H4 (cell line): ENCODE results near the gene KRTAP10-12. TPM values are rescaled to one million over a fixed set of nuclear protein-coding genes. Genes with fewer than 3 reads are reported as not detected.
"Not testable (repeated sequence)": the region's sequence is repeated elsewhere in the genome, so short reads cannot be mapped to it uniquely, and the experiment has no call there.

Experiments
- DNase-seq: peaks from one replicate; pipeline ENCODE4 v3.0.0-alpha.2; 2015; ENCODE audit warnings: low spot score
- total RNA-seq: library from RNA; depleted of rRNA; stranded (reverse); fragments of >200 nt; shearing (Covaris generic); gene quantifications from 2 replicates; pipeline ENCODE4 v1.2.3, GENCODE V29; 2014

KRTAP10-12 gene
- total RNA-seq, 1 experiment from 2014 or later, result not detected

DNA sequence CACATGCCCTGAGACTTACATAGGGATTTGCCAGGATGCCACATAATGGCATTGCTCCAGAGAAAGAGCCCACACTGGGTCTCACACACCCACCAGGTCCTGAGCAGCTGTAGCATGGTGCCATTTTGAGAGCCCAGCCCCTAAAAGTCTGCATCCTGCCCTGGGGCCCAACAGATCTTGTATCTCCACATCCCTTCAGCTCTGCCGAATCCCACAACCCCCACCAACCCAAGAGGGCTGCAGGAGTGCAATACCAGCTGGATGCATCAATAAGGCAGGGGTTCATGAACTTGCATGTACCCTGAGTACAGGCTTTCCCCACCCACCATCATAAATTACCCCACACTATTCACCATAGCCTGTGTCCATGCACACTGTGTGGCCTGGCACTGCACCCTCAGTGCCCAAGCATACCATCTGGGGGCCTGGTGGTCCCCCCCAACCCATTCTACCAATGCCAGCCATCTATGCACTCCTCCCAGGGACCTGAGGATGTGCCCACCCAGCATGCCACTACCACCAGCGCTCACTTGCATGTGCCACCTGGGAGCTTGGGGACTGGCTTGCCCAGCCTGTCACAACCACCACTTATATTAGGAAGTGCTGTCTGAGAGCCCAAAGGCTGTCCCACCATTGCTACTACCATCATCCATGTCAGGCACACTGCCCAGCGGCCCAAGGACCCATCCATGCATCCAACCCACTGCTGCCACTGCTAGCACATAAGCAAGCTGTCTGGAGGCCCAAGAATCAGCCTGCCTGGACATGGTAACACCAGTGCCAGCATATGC is 26.1 kb upstream of the KRTAP10-12 start:
- DNase-seq, result no peak

DNA sequence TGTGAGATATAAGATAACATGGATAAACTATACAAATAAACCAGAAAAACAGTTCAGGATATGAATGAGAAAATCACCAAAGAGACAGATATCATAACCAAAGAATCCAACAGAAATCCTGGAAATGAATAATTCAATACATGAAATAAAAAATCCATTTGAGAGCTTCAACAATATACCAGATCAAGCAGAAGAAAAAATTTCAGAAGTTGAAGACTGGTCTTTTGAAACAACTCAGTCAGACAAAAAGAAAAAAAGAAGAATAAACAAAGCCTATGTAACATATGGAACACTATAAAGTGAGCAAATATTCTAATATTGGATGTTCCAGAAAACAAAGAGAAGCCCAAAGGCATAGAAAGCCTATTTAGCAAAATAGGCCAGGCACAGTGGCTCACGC is 25.1 kb upstream of the KRTAP10-12 start:
- DNase-seq, result no peak

DNA sequence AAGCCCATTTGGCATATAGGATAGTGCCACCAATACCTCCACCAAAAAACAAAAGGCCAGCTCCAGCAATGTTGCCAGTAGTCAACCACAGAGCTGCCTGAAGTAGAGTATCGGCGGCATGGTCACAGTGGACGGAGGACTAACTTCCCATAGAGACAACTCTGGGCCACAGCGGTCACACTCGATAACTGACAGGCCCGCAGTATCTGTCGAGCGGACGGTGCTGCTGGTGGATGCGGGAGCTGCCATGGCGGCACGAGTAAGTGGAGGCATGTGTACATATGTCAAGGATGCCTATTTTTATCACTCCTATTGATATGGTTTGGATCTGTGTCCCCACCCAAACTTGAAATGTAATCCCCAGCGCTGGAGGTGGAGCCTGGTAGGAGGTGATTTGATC is 19.1 kb upstream of the KRTAP10-12 start:
- no peak for DNase-seq

DNA sequence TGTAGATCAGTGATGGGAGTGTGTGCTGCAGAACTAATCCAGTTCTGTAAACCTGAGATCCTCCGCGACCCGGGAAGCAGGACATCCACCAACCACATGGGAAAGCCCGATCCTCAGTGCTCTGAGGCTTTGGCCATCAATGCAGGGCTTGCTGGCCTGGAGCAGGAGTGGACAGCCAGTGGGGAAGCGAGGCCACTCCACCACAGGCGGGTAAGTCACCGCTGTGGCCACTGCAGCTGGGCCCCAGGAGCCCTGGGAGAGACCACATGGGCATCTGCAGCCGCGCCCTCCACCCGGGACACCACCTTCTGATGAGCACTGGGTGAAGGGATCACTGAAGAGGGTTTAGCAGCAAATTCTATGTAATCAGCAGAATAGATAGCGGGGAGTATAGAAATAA is 15.8 kb upstream of the KRTAP10-12 start:
- DNase-seq, result no peak

DNA sequence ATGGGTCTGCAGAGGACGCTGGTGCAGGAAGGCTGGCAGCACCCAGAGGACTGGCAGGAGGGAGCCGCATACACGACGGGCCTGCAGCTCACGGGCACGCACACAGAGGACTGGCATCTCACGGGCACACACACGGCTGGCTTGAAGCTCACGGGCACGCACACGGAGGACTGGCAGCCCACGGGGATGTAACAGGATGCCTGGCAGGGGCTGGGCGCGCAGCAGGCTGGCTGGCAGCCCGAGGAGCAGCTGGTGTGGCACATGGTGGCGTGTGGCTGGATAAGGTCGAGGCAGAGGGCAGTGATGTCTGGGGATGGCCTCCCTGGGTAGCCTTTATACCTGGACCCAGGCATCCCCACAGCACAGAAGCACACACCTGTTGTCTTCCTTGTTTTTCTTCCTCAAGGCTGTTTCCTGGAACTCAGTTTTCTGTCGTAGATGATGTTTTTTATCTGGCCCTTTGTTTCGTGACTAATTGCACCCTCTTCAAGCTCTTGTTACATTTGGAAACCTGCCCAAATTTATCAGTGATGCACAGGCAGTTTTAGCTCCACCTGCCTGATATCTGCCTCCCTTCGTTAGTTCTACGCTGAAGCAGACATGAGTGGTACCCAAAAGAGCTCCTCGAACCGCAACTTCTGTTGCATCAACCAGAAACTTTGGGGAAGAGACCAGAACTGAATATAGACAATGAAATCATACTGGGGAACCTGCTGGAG is 15.0 kb upstream of the KRTAP10-12 start, which contains the start of gene KRTAP12-1:
TSS of gene KRTAP12-1 (minus strand) at position 303 of the 719 bp plus-strand sequence. CDS start at position 263, 40 bp downstream.
- DNase-seq, result no peak

DNA sequence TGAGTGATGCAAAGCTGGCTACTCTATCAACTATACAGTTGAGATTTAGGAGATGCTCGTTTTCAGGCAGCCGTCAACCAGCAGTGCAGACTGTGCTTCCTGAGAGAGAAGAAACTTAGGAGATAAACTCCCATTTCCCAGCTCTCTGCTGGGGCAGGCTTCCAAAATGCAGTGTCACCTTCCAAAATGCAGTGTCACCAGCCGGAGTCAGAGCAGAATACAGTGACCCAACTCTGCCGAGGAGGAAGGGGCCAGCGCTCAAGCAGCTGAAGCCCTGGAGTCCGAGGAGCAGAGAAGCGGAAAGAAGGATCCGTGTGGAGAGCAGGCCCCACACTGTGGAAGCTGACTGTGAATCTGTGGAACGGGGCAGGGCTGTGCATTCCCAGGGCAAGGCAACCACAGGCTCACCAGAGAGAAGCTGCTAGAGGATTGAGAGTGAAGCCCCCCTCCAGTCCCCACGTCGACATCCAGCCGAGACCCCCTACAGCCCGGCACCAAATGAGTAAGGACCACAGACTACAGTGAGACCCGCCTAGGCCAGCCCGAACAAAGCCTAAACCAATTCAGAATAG is 14.3 kb upstream of the KRTAP10-12 start:
- DNase-seq, result no peak

DNA sequence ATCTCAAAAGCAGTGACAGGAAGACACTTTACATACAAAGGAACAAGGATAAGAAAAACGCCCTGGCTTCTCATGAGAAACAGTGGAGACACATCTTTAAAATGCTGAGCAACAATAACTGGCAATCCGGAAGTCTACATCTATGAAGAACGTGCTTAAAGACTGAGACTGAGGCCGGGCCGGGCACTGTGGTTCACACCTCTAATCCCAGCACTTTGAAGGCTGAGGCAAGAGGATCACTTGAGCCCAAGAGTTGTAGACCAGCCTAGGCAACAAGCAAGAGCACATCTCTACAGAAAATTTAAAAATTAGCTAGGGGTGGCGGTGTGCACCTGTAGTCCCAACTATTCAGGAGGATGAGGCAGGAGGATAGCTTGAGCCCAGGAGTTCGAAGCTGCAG is 12.9 kb upstream of the KRTAP10-12 start:
- DNase-seq, result no peak

DNA sequence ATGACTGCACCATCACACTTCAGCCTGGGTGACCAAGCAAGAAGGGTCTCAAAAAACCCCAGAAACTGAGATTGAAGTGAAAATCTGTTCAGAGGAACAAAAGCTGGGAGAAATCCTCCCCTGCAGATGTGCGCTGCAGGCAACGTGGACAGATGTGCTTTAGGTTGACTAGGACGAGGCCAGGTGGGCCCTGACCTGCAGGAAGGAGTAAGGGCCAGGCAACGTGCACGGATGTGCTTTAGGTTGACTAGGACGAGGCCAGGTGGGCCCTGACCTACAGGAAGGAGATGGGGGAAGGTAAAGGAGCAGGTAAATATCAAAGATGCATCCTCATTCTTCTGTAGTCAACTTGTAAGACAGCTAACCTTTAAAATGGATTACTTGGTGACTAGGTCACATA is 12.5 kb upstream of the KRTAP10-12 start:
- DNase-seq, result no peak

DNA sequence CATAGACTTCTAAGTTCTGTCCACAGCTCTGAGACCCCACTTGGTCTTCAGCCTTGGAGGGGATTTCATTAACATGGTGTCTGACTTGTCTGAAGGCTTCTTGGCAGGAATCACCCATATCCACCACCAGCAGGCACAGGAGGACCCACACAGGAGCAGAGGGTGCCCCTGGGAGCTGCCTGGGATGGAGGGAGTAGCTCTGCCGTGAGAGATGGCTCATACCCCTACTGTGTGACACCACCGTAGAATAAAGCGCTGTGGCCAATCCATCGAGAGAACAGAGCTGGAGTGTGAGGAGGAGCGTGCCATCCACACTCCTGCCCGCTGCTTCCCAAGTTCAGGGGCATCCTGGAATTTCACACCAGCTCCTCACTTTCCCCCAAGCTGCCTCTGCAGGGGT is 11.9 kb upstream of the KRTAP10-12 start:
- not testable (repeated sequence) for DNase-seq

DNA sequence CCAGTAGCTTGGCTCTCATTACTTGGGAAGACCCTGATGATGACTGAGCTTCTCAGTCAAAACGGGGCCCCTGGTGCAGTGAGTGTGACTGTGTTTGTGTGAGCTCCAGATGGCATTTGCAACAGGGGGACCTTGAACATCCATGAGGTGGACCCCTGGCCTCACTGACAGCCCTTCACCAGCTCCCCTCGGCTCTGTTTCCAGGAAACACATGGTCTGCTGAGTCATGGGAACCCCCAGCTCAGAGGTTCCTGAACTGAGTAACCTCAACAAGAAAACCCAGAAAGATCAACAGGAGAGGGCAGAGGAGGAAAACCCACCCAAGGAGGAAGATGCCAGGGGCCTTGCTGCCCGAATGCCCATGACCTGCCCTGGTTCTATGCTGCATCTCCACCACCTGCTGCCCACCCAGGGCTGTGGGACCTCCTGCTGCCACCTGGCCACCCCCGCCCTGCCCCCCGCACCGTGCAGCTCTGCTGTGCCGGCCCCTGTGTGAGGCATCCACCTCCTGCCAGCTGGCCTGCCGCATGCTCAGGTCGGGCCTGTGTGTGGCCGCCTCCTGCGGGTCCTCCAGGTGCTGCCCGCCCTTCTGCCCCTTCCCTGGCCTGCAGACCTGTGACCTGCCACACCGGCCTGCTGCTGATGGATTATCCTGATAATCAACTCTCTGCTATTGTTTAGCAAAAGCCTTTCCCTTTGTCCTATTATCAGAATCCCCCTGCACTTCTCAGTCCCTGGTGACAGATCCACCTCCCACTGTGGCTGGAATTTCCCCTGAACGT is 10.8 kb upstream of the KRTAP10-12 start:
- DNase-seq, result no peak

DNA sequence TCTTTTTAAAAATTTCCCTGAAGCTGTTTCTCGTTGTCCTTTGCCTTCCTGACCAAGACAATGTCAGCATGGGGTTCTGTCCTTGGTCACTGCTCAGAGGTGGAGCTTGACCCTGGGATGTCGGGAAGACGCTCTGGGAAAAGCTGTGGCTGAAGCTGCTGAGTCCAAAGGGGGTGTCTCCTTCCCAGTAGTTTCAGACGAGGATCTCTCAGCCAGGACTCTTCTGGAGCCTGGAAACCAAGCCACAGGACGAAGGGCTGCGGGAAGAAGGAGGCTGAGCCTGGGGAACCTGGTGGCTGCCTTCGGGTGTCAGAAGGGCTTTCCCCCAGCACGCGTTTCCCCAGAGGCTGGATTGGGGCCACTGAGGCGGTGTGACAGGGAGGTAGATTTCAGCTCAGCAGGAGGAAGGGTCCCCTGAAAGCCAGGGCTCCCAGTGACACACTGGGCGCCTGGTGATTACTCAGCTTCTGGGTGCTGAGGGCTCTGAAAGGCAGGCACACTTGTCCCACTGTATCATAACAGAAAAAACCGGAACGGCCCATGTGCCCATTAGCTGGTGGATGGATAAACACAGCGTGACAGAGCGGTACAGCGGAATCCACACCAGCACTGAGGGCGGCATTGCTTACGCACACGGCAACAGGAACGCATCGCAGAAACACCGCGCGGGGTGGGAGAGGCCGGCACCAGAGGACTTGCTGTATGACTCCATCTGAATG is 10.0 kb upstream of the KRTAP10-12 start:
- no peak for DNase-seq

DNA sequence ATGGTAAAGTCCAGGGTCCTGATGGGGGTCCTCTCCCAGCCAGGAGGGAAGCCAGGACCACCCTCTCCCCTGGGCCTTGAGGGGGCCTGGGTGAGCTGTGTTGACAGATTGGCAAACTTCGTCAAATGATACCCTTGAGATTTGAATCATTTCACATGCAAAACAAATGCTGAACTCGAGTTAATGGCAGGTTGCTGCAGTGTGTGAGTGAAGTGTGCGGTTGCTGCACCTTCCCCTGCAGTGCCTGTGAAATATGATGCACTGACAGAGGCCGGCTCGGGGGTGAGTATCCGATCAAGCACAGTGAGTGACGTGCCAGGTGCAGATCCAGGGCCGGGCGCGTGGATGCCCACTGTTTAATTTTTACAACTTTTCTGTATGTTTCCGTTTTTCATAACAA is 9.3 kb upstream of the KRTAP10-12 start:
- DNase-seq, result no peak

DNA sequence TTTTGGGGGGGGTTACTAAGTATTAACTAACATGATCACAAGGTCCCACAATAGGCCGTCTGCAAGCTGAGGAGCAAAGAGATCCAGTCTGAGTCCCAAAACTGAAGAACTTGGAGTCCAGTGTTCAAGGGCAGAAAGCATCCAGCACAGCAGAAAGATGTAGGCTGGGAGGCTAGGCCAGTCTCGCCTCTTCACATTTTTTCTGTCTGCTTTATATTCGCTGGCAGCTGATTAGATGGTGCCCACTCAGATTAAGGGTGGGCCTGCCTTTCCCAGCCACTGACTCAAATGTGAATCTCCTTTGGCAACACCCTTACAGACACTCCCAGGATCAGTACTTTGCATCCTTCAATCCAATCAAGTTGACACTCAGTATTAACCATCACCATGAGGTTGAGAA is 7.2 kb upstream of the KRTAP10-12 start:
- not testable (repeated sequence) for DNase-seq

DNA sequence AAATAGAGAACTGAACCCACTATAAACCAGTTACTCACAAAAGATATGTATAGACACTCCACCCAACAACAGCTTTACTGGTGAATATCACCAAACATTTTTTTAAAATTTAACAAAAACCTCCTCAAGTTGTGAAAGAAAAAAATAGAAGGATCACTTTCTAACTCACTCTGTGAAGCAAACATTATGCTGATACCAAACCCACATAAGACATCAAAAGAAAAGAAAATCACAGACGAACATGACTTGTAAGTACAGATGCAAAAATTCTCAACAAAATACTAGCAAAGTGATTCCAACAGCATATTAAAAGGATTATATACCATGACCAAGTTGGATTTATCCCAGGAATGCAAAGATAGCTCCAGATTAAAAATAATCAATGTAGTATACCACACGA is 5.3 kb upstream of the KRTAP10-12 start:
- DNase-seq, result no peak

DNA sequence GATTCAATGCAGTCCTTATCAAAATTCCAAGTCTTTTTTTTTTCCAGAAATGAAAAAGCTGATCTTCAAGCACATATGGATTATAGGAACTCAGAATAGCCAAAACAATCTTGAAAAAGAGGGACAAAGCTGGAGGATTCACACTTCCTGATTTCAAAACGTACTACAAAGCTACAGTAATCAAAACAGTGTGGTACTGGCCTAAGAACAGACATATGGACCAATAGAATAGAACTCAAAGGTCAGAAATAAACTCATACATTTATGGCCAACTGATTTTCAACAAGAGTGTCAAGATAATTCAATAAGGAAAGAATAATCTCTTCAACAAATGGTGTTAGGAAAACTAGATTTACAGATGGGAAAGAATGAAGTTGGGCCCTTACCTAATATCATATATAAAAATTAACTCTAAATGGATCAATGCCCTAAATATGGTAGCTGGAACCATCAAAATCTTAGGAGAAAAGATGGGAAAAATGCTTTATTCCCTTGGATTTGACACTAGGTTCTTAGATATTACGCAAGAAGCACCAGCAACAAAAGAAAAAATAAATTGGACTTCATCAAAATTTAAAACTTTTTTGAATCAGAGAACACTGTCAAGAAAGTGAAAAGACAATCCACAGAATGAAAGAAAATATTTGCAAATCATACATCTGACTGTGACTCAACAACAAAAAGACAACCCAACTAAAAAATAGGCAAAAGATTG is 4.0 kb upstream of the KRTAP10-12 start:
- DNase-seq, result no peak

DNA sequence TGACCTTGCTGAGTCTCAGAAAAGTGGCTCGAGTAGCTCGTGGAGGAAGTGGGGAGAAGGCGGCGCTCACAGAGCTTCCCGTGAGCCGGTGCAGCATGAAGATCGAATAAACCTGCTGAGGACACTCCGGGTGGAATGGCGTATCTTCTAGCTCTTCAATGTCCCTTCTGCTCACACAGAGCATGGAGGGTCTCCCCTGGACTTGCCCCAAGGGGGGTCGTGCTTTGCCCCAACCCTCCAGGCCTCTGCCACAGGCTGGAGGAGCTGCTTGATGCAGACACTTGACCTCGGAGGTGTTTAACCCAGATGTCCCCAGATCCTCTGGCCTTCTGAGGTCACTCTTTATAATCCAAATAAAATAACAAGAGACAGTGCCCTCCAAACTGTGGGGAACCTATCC is 2.2 kb upstream of the KRTAP10-12 start:
- no peak for DNase-seq

DNA sequence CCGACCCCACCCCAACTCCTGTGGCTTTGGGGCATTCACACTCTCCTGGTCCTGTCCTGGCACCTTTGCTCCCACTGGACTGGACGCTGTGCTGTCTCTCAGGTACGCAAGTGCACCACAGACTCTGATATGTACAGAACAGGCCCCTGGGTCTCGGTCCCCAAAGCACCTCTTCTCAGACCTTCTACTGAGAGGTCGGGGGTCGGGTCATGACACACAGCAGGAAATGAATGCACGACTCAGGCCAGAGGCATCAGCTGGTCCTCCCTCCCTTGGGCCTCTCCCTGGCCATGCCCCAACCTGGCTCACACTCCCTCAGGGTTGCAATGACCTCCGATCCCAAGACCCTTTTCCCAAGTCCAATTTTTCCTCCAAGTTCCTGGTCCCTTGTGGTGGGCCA is 1.8 kb upstream of the KRTAP10-12 start:
- no peak for DNase-seq

DNA sequence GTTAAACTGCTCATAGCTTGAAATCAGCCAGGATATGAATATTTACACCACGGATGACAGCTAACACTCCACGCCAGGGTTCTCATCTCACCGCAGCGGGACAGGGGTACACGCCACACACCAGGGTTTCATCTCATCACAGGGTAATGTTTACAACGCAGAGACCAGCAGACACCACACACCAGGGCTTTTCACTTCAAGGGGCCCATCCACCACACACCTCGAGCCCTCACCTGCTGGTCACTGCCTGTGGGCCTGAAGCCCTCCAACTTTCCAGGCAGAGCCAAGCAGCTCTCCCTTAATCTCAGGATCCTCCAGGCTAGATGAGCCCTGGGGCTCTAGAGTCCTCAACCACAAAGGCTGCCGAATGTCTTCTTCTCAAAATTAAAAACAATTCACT is 1.3 kb upstream of the KRTAP10-12 start:
- no peak for DNase-seq

DNA sequence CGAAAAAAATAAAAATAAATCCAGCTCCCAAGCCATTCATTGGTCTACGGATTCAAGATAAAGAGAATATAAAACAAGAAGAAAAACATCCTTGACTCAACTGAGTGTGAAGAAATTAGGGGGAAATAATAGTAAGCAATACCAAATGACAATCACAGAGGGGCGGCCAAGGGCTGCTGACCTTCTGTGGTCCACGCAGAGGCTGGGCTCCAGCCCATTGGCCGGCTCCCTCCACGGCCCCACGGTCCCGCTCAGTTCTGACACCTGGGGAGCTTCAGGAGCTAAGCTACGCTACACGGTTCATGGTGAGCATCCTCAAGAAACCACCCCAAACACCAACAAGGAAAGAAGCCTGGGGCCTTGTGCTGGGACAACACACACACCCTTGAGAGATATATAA is 400 bp upstream of the KRTAP10-12 start:
- no peak for DNase-seq

DNA sequence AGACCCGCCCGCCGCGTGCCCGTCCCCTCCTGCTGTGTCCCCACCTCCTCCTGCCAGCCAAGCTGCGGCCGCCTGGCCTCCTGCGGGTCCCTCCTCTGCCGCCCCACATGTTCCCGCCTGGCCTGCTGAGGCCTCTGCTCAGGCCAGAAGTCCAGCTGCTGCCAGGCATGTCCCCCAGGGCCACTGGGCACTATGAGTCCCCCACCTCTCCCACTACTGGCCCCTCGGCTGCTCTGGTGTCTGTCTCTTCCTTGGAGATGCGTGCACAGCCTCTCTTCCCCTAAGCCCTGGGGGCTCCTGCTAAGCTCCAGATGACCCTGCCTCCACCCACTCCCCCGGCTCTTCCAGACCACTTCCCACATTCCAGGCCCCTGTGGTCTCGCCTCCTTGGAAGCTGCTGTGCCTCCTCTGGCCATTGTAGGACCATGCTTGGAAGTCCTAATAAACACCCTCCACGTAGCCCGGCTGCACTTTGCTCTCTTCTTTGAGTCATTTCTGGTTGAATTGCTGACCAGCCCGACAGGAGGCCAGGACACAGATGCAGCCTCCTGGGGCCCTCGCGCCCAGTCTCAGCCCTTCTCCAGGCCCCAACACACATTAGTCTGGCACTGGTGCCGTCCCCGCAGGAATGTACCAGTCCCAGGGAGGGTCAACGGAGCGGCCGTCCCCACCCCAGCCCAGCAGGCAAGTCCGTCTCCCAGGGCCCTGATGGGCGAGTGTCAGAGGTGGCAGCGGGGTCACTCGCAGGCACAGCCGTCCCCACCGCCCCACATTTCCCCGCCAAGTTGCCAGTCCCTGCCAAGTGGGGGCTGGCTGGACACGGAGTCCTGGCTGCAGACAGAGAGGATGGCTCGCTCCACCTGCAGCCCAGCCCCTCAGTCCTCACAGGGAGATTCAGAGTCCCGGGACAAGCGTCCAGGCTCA is 1.1 kb downstream of the KRTAP10-12 start:
- no peak for DNase-seq
